ENCODE results near the gene OR1D2.
A peak's percentile ranks its signal among the peaks of the same experiment; 100 is the strongest.

Gene OR1D2

GRCh38 chr17:3048727-3049471, 55.3 kb downstream of the OR1D2 start:
- H3K79me2 ChIP-seq (ENCODE audit: insufficient read depth, low read length): no peaks in the 10 kb centered on the region
- H3K27me3 ChIP-seq (ENCODE audit: insufficient read depth, low read length): no peaks in the 10 kb centered on the region; the same call in 1 of the 2 replicates
- no peak overlapping the region for H2AFZ ChIP-seq (ENCODE audit: low read length)
- no peak overlapping the region for H3K4me2 ChIP-seq (ENCODE audit: low read length)
- no peaks in the 10 kb centered on the region for H3K4me1 ChIP-seq (ENCODE audit: insufficient read depth, low read length, severe bottlenecking)
- H3K27ac ChIP-seq (ENCODE audit: low read depth, low read length, poor library complexity, severe bottlenecking): no peak overlapping the region
- H3K36me3 ChIP-seq (ENCODE audit: insufficient read depth, low read length): no peaks in the 10 kb centered on the region
- no peaks in the 10 kb centered on the region for H3K9me2 ChIP-seq (ENCODE audit: low read depth, low read length)
- H3K9ac ChIP-seq (ENCODE audit: low read length): no peak overlapping the region
- H4K20me1 ChIP-seq (ENCODE audit: insufficient read depth, low read length): no peaks in the 10 kb centered on the region
- no peak overlapping the region for H3K4me3 ChIP-seq (ENCODE audit: low read depth, low read length, poor library complexity, severe bottlenecking)
- no peaks in the 10 kb centered on the region for H3F3A ChIP-seq (ENCODE audit: insufficient read depth, low read length)
- TF ChIP-seq EZH2 (IDR thresholded peaks at IDR 0.05; ENCODE audit: borderline replicate concordance, low read length): no peak
- TF ChIP-seq, protein P1, sequence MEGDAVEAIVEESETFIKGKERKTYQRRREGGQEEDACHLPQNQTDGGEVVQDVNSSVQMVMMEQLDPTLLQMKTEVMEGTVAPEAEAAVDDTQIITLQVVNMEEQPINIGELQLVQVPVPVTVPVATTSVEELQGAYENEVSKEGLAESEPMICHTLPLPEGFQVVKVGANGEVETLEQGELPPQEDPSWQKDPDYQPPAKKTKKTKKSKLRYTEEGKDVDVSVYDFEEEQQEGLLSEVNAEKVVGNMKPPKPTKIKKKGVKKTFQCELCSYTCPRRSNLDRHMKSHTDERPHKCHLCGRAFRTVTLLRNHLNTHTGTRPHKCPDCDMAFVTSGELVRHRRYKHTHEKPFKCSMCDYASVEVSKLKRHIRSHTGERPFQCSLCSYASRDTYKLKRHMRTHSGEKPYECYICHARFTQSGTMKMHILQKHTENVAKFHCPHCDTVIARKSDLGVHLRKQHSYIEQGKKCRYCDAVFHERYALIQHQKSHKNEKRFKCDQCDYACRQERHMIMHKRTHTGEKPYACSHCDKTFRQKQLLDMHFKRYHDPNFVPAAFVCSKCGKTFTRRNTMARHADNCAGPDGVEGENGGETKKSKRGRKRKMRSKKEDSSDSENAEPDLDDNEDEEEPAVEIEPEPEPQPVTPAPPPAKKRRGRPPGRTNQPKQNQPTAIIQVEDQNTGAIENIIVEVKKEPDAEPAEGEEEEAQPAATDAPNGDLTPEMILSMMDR (IDR thresholded peaks at IDR 0.05; ENCODE audit: low read length): no peak
- no peaks in the 10 kb centered on the region for H3K9me3 ChIP-seq (ENCODE audit: low read length)

GRCh38 chr17:3046753-3047152, 57.5 kb downstream of the OR1D2 start:
- no peaks in the 10 kb centered on the region for H3K79me2 ChIP-seq (ENCODE audit: insufficient read depth, low read length)

DNA sequence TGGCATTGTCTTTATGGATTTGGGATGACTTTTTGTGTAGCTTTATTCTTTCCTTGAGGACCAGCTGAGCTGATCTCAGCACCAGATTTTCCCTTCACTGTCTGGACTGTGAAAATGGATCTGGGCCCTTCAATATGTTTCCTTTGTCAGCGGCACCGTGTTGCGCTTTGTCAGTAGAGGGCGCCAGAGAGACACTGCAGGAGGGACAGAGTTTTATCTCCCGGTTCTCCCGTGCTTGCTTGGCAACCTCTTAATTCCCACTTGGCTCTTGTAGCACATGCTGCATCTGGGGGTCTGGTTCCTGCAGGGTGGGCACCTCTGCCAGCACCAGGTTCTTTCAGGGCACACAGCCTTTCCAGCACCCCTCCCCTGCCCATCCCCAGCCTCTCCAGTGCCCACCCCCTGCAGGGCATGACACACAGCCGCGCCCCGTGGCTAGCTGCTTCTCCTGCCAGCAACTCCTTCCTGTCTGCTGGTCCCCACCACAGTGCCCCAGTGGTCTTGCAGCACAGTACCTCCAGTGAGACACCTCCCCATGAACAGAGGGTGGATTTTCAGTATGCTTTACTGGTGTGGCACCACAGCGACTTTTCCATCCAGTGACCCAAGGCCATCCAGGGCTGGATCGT, 60.4 kb downstream of the OR1D2 start:
- Histone ChIP-seq H3K36me3 (ENCODE audit: insufficient read depth, low read length) (no peaks in the 10 kb centered on the region), H3K9me3 (ENCODE audit: low read length) (peaks cover 8% of the 10 kb centered on the region; the same call in 1 of the 2 replicates), H2AFZ (ENCODE audit: low read length) (no peak overlapping the region), H3F3A (ENCODE audit: insufficient read depth, low read length) (no peaks in the 10 kb centered on the region), H3K4me3 (ENCODE audit: low read depth, low read length, poor library complexity, severe bottlenecking) (no peak overlapping the region), H3K4me2 (ENCODE audit: low read length) (no peak overlapping the region), H3K79me2 (ENCODE audit: insufficient read depth, low read length) (no peaks in the 10 kb centered on the region), H3K27ac (ENCODE audit: low read depth, low read length, poor library complexity, severe bottlenecking) (no peak overlapping the region), H3K9me2 (ENCODE audit: low read depth, low read length) (no peaks in the 10 kb centered on the region), H3K9ac (ENCODE audit: low read length) (no peak overlapping the region), H3K27me3 (ENCODE audit: insufficient read depth, low read length) (no peaks in the 10 kb centered on the region; the same call in 1 of the 2 replicates), H3K4me1 (ENCODE audit: insufficient read depth, low read length, severe bottlenecking) (no peaks in the 10 kb centered on the region), H4K20me1 (ENCODE audit: insufficient read depth, low read length) (no peaks in the 10 kb centered on the region)
- TF ChIP-seq EZH2 (IDR thresholded peaks at IDR 0.05; ENCODE audit: borderline replicate concordance, low read length): no peak
- TF ChIP-seq, protein P1 (IDR thresholded peaks at IDR 0.05; ENCODE audit: low read length): peak; percentile 30; the same call in 1 of the 2 replicates

More at GRCh38 chr17:3046753-3047152, 57.5 kb downstream of the OR1D2 start:
- Histone ChIP-seq H2AFZ (ENCODE audit: low read length) (no peak overlapping the region), H3K4me1 (ENCODE audit: insufficient read depth, low read length, severe bottlenecking) (no peaks in the 10 kb centered on the region), H3K4me2 (ENCODE audit: low read length) (no peak overlapping the region), H3K4me3 (ENCODE audit: low read depth, low read length, poor library complexity, severe bottlenecking) (no peak overlapping the region), H3K9ac (ENCODE audit: low read length) (no peak overlapping the region), H3K9me3 (ENCODE audit: low read length) (peaks cover 8% of the 10 kb centered on the region; the same call in 1 of the 2 replicates), H4K20me1 (ENCODE audit: insufficient read depth, low read length) (no peaks in the 10 kb centered on the region), H3F3A (ENCODE audit: insufficient read depth, low read length) (no peaks in the 10 kb centered on the region), H3K36me3 (ENCODE audit: insufficient read depth, low read length) (no peaks in the 10 kb centered on the region), H3K9me2 (ENCODE audit: low read depth, low read length) (no peaks in the 10 kb centered on the region), H3K27me3 (ENCODE audit: insufficient read depth, low read length) (no peaks in the 10 kb centered on the region; the same call in 1 of the 2 replicates), H3K27ac (ENCODE audit: low read depth, low read length, poor library complexity, severe bottlenecking) (no peak overlapping the region)
- TF ChIP-seq, protein P1 (IDR thresholded peaks at IDR 0.05; ENCODE audit: low read length): no peak
- no peak for TF ChIP-seq EZH2 (IDR thresholded peaks at IDR 0.05; ENCODE audit: borderline replicate concordance, low read length)
